HG02588 (cell line): ENCODE data around the gene COTL1.

Experiments
- ATAC-seq: cut with Tn5 transposase; IDR thresholded peaks from one replicate; pipeline ENCODE4 v1.9.1; 2021; ENCODE audit warnings: mild to moderate bottlenecking, moderate library complexity; ENCODE audit not compliant: unreplicated experiment

The COTL1 gene

GRCh38 chr16:84614968-84615813 lies 2.7 kb downstream of the COTL1 start:
- ATAC-seq: no peak

DNA sequence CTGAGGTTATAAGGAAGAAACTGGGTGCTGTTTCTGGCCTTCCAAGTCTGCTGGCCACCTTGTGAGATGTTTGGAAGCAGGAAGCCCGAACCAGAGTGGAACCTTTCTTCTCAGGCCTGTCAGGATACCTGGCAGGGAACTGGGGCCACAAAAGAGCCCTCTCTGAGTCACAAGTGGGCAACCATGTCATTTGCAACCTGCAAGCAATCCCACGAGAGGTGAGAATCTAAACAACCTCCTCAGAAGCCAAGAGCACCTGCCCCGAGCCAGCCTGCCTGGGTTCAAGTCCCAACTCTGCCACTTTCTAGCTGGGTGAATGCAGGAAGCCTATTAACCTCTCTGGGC lies 3.3 kb downstream of the COTL1 start:
- no peak for ATAC-seq

- ATAC-seq: no peak
These were observed 3.8 kb downstream of the COTL1 start for GRCh38 chr16:84614073-84614459.

DNA sequence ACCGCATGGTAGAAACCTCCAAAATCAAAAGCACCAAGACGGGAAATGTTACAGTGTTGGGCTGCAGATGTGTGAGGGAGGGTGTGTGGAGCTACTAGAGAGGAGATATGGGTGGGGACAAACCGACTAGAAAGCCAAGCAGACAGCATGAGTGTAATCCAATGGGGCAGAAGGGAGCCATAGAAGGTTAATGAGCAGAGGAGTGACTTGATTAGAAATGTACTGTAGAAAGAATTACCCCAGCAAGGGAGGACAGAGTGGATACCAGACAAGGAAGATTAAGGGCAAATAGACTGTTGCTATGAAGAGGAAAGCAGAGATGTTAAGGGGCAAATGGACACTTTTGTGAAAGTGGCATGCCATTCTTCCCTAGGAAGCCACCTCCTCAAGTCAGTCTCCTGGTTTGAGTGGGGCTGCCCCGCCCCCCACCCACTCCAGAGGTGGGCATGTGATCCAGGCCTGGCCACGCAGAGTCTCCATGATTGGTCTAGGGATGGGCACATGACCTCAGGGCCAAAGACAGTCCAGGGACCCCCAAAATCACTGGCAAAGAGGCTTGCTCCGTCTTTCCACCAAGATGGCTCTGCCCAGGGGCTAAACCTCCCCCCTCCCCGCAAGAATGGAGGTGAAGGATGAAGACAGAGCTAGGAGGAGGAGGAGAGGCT lies 4.3 kb downstream of the COTL1 start:
- no peak for ATAC-seq

GRCh38 chr16:84612686-84613085 lies 5.2 kb downstream of the COTL1 start:
- ATAC-seq: no peak

DNA sequence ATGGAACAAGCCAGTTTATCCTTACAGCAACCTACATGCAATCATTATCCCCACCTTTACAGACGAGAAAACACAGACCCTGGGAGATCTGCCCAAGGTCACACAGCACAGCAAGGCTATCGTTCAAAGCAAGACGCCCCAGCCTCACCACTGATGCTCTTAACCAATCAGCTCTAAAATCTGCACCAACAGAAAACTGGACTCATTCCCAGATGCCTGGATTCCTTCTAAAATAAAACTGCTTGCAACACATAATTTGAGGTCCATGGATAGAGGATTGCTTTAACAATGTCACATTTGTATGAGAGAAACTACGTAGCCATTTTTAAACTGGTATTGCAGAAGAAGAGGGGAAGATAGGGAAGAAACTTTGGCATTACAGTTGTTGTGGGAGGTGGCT lies 6.8 kb downstream of the COTL1 start:
- ATAC-seq: no peak

GRCh38 chr16:84610376-84610775 lies 7.5 kb downstream of the COTL1 start:
- ATAC-seq: no peak

DNA sequence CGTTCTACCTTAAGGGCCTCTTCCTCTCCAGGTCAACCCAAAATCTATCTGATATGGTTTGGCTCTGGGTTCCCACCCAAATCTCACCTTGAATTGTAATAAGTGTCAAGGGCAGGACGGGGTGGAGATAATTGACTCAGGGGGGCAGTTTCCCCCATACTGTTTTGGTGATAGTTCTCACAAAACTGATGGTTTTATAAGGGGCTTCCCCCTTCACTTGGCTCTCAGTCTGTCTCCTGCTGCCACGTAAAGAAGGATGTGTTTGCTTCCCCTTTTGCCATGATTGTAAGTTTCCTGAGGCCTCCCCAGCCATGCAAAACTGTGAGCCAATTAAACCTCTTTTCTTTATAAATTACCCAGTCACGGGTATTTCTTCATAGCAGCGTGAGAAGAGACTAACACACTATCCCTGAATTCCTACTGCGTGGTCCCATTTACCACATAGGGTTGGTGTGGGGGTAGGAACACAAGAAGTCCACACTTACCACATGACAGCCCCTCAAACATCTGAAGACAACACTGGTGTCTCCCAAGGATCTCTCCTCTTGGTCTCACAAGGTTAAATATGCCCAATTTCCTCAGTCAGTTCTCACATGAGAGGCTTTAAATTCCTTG lies 8.2 kb downstream of the COTL1 start:
- ATAC-seq: no peak

DNA sequence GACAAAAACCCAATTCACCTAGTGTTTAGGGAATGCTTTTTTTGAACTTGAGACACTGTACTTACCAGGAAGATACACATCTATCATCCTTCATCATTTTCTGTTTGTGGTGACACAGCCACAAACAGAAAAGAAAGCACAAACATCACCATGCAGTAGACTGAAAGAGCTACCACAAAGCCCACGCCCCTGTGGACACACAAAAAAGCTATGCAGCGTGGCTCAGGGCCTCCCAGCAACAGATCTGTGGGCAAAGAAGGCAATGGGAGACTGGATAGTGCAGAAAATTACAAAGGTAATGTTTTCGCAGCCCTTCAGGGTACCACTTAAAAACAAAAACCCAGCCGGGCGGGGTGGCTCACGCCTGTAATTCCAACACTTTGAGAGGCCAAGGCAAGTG lies 9.6 kb downstream of the COTL1 start:
- ATAC-seq: peak; percentile 7

GRCh38 chr16:84607694-84608093 lies 10.2 kb downstream of the COTL1 start:
- peak; percentile 50 for ATAC-seq

DNA sequence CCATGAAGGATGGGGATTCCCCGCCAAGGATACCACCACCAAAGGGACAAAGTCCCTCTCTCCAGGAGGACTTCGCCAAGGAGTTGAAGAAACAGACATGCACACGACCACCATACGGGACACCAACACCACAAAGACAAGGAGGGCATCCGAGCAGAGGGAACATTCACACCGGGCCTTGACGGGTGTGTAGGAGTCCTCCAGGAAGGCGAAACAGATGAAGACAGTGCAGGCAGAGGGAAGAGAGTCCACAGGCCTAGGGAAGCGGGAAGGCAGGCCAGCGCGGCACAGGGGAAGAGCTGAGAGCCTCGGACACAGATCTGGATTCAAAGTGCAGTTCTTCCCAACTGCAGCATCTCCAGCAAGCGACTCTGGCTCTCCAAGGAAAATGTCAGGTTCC lies 10.8 kb downstream of the COTL1 start:
- ATAC-seq: no peak

GRCh38 chr16:84606081-84606875 lies 11.6 kb downstream of the COTL1 start:
- no peak for ATAC-seq

GRCh38 chr16:84605339-84605848 lies 12.5 kb downstream of the COTL1 start:
- no peak for ATAC-seq

GRCh38 chr16:84604477-84605013 lies 13.3 kb downstream of the COTL1 start:
- no peak for ATAC-seq

GRCh38 chr16:84603940-84604339 lies 13.9 kb downstream of the COTL1 start:
- ATAC-seq: no peak

GRCh38 chr16:84603140-84603816 lies 14.6 kb downstream of the COTL1 start:
- ATAC-seq: no peak

DNA sequence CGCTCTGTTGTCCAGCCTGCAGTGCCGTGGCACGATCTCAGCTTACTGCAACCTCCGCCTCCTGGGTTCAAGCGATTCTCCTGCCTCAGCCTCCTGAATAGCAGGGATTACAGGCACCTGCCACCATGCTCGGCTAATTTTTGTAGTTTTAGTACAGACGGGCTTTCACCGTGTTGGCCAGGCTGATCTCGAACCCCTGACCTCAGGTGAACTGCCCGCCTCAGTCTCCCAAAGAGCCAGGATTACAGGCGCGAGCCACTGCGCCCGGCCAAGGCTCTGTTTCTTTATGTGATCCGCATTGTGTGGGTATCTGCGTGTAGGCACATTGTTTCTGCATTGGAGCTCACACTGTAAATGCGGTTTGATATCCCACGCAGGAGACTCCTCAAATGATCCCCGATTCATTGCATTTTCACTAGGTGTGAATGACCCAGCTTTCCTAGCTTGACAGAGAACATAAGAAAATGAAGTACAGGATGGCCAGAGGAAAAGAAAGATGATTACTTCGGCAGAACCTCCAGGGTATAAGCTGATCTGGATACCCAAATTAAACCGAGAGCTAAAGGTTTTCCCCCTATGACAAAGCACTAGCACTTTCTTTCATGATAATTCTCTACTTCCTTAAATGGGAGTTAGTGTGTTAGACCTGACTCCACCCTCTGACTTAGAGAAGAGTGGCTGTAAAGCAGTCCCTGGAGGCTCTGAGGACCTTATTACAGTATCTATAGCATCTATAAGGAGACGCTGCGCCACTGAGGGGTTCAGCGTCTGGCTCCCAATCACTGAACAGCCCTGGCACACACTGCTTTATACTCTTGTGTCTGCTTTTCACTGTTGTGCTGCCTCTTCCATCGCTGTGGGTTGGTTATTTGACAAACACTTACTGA lies 17.3 kb downstream of the COTL1 start:
- ATAC-seq: peak; percentile 58

GRCh38 chr16:84599521-84600202 lies 18.2 kb downstream of the COTL1 start:
- peak; percentile 44 for ATAC-seq

- no peak for ATAC-seq
These were observed 19.5 kb downstream of the COTL1 start for GRCh38 chr16:84598360-84598759.
